HEK293T (cell line): ENCODE results near the gene SAMD14.

Source experiments
- ARNT ChIP-seq: fragments of 450-650 bp; IDR thresholded peaks from 2 replicates; pipeline ENCODE4 v1.6.1; 2017; ENCODE audit warnings: mild to moderate bottlenecking
- BHLHE40 ChIP-seq: fragments of 450-650 bp; IDR thresholded peaks from 2 replicates; pipeline ENCODE4 v1.6.1; 2016; ENCODE audit warnings: mild to moderate bottlenecking, moderate library complexity, borderline replicate concordance
- CTBP1 ChIP-seq: fragments of 450-650 bp; IDR thresholded peaks from 2 replicates; pipeline ENCODE4 v1.6.1; 2016; ENCODE audit warnings: borderline replicate concordance
- ELF4 ChIP-seq: fragments of 450-650 bp; IDR thresholded peaks from 2 replicates; pipeline ENCODE4 v1.6.1; 2017; ENCODE audit warnings: antibody characterized with exemption
- FOXA1 ChIP-seq: fragments of 450-650 bp; IDR thresholded peaks from 2 replicates; pipeline ENCODE4 v1.6.1; 2016; ENCODE audit warnings: mild to moderate bottlenecking
- FOXK2 ChIP-seq: fragments of 450-650 bp; IDR thresholded peaks from 2 replicates; pipeline ENCODE4 v1.6.1; 2016; ENCODE audit warnings: mild to moderate bottlenecking
- FOXM1 ChIP-seq: fragments of 450-650 bp; IDR thresholded peaks from 2 replicates; pipeline ENCODE4 v1.6.1; 2017; ENCODE audit warnings: mild to moderate bottlenecking, borderline replicate concordance
- HDGF ChIP-seq: fragments of 450-650 bp; IDR thresholded peaks from 2 replicates; pipeline ENCODE4 v1.6.1; 2017; ENCODE audit warnings: antibody characterized with exemption, borderline replicate concordance
- L3MBTL2 ChIP-seq: fragments of 450-650 bp; conservative IDR thresholded peaks from 2 replicates; pipeline ENCODE4 v1.6.1; 2016; ENCODE audit warnings: mild to moderate bottlenecking
- NFRKB ChIP-seq: fragments of 450-650 bp; IDR thresholded peaks from 2 replicates; pipeline ENCODE4 v1.6.1; 2016; ENCODE audit warnings: mild to moderate bottlenecking, moderate library complexity
- PKNOX1 ChIP-seq: fragments of 450-650 bp; IDR thresholded peaks from 2 replicates; pipeline ENCODE4 v1.6.1; 2016
- SP1 ChIP-seq: fragments of 450-650 bp; IDR thresholded peaks from 2 replicates; pipeline ENCODE4 v1.6.1; 2017
- TARDBP ChIP-seq: fragments of 450-650 bp; IDR thresholded peaks from 2 replicates; pipeline ENCODE4 v1.6.1; 2016

- TF ChIP-seq PKNOX1: no peak
- TF ChIP-seq SP1: no peak
- TF ChIP-seq NFRKB: no peak
- TF ChIP-seq FOXM1: no peak
- no peak for TF ChIP-seq L3MBTL2
- no peak for TF ChIP-seq ARNT
- no peak for TF ChIP-seq TARDBP
- TF ChIP-seq CTBP1: no peak
- TF ChIP-seq FOXA1: no peak
- no peak for TF ChIP-seq BHLHE40
- no peak for TF ChIP-seq ELF4
- no peak for TF ChIP-seq FOXK2
- no peak for TF ChIP-seq HDGF
Observed at GRCh38 chr17:50130559-50131305, 772 bp upstream of the SAMD14 start.
